GM12892 (cell line): ENCODE measurements around the gene TRIM63.

ENCODE experiments used
- POLR2A ChIP-seq: IDR thresholded peaks from 2 replicates; pipeline ENCODE4 v1.6.1; 2011; ENCODE audit warnings: low read depth, low read length, control low read depth
- POLR2AphosphoS5 ChIP-seq: IDR thresholded peaks from 2 replicates; pipeline ENCODE4 v1.6.1; 2011; ENCODE audit warnings: low read depth, low read length, control low read depth
- TAF1 ChIP-seq: IDR thresholded peaks from 2 replicates; pipeline ENCODE4 v1.6.1; 2011; ENCODE audit warnings: low read depth, mild to moderate bottlenecking, control low read depth, low read length, borderline replicate concordance

DNA sequence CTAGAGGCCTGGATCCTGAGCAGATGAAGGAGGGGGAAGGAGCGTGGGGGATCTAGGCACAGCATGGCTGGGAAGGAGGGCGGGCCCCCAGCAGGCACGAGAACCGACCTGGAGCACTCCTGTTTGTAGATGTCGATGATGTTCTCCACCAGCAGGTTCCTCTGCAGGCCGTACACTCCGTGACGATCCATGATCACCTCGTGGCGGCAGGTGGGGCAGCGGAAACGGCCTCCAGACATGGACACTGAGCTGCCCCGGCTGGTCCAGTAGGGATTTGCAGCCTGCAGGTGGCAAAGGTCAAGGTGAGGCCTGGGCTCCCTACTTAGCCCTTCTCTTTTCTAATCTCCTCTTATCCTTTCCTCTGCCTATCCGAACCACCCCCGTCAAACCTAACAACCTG lies 1.3 kb downstream of the TRIM63 start:
- TF ChIP-seq POLR2A (no peak), TAF1 (no peak), POLR2AphosphoS5 (no peak)
